Keratinocyte (primary cell): Measurements from ENCODE around the gene POLD4. TPM values are rescaled to one million over a fixed set of nuclear protein-coding genes. Genes with fewer than 3 reads are reported as not detected.

ENCODE experiments used
- DNase-seq: peaks from one replicate; pipeline ENCODE4 v3.0.0-alpha.2; 2011; ENCODE audit warnings: low read depth, missing footprints, low spot score
- FAIRE-seq: peaks from 2 replicates; lab custom pipeline; 2011; peaks lifted over from hg19 to GRCh38; lab: Jason Lieb, UNC
- H2AFZ ChIP-seq: 2 replicates; pipeline ENCODE4 v1.6.0; 2012; ENCODE audit warnings: low read length, control low read depth, inconsistent platforms; ENCODE audit not compliant: control insufficient read depth
- H3K27ac ChIP-seq: 2 replicates; pipeline ENCODE4 v1.5.1; 2011; ENCODE audit warnings: low read length; ENCODE audit not compliant: control insufficient read depth, insufficient read depth
- H3K27me3 ChIP-seq: 3 replicates; pipeline ENCODE4 v1.6.0; 2011; ENCODE audit warnings: low read length; ENCODE audit not compliant: control insufficient read depth, insufficient read depth; ENCODE audit errors: extremely low read depth
- H3K36me3 ChIP-seq, 2 experiments: 2 replicates in 1 of 2; 3 replicates in 1 of 2; pipeline ENCODE4 v1.5.1; 2011; ENCODE audit warnings: low read length in 2 of 2, mild to moderate bottlenecking in 1 of 2; ENCODE audit not compliant: control insufficient read depth in 2 of 2, insufficient read depth in 2 of 2; ENCODE audit errors: extremely low read depth in 1 of 2
- H3K4me1 ChIP-seq: 3 replicates; pipeline ENCODE4 v1.5.1; 2011; ENCODE audit warnings: low read length; ENCODE audit not compliant: control insufficient read depth, insufficient read depth; ENCODE audit errors: extremely low read depth
- H3K4me2 ChIP-seq: 3 replicates; pipeline ENCODE4 v1.6.0; 2011; ENCODE audit warnings: low read depth, low read length; ENCODE audit not compliant: control insufficient read depth, insufficient read depth; ENCODE audit errors: extremely low read depth
- H3K4me3 ChIP-seq, 3 experiments: fragments of 200-600 bp in 1 of 3; sonication (generic) in 1 of 3; 2 replicates in 2 of 3; 3 replicates in 1 of 3; pipeline ENCODE4 v1.5.1; 2011 to 2016; ENCODE audit warnings: low read length in 3 of 3, mild to moderate bottlenecking in 3 of 3, control low read depth in 2 of 3, inconsistent platforms in 1 of 3, low read depth in 1 of 3, mixed read lengths in 1 of 3, mixed run types in 1 of 3, moderate library complexity in 1 of 3; ENCODE audit not compliant: control insufficient read depth in 2 of 3, insufficient read depth in 2 of 3; ENCODE audit errors: extremely low read depth in 1 of 3
- H3K79me2 ChIP-seq: 2 replicates; pipeline ENCODE4 v1.6.0; 2012; ENCODE audit warnings: low read length; ENCODE audit not compliant: control insufficient read depth, insufficient read depth
- H3K9ac ChIP-seq: 3 replicates; pipeline ENCODE4 v1.6.0; 2011; ENCODE audit warnings: low read length; ENCODE audit not compliant: control insufficient read depth, insufficient read depth; ENCODE audit errors: extremely low read depth
- H3K9me1 ChIP-seq: 3 replicates; pipeline ENCODE4 v1.6.0; 2011; ENCODE audit warnings: low read length; ENCODE audit not compliant: control insufficient read depth, insufficient read depth; ENCODE audit errors: extremely low read depth
- H3K9me3 ChIP-seq: 2 replicates; pipeline ENCODE4 v1.5.1; 2012; ENCODE audit warnings: low read depth, low read length; ENCODE audit not compliant: control insufficient read depth
- H4K20me1 ChIP-seq: 3 replicates; pipeline ENCODE4 v1.6.0; 2011; ENCODE audit warnings: low read length; ENCODE audit not compliant: control insufficient read depth, insufficient read depth; ENCODE audit errors: extremely low read depth
- EZH2 ChIP-seq: IDR thresholded peaks from one replicate; pipeline ENCODE4 v1.6.1; 2012; ENCODE audit warnings: inconsistent platforms, mild to moderate bottlenecking, low read length, moderate library complexity
- dilution Hi-C: fragments of 300-500 bp; cut with MboI; formaldehyde crosslinking; loops from one replicate; pipeline ENCODE4 v1.7.0; 2020; ENCODE audit warnings: low sequenced_read_pairs; ENCODE audit not compliant: extremely low pct_ligation_motif_present
- polyA plus RNA-seq, 5 experiments: library from polyadenylated mRNA; depleted of rRNA in 3 of 5; stranded (reverse) in 3 of 5; stranded (forward) in 1 of 5; unstranded in 1 of 5; fragments of >200 nt; gene quantifications; 1 replicate in 1 of 5; 2 replicates in 3 of 5; 3 replicates in 1 of 5; pipeline versions ENCODE4 v1.2.1 to v1.2.3, GENCODE V29; 2011 to 2012; ENCODE audit warnings: missing spikeins in 2 of 5, low read depth in 1 of 5, low replicate concordance in 1 of 5
- TF ChIP-seq, protein P1 (sequence below), 3 experiments: IDR thresholded peaks in 1 of 3; conservative IDR thresholded peaks in 1 of 3; optimal IDR thresholded peaks in 1 of 3; 2 replicates in 2 of 3; 3 replicates in 1 of 3; pipeline versions ENCODE3 to v1.5.1; 2011; ENCODE audit warnings: low read length in 3 of 3, mild to moderate bottlenecking in 3 of 3, moderate library complexity in 2 of 3, control low read depth in 1 of 3, inconsistent platforms in 1 of 3; ENCODE audit not compliant: insufficient read depth in 2 of 3; ENCODE audit errors: extremely low read depth in 1 of 3

Gene POLD4
- polyA plus RNA-seq, 1 donor (not counting 4 experiments of a cell fraction or from before 2014, with no cell fraction given) = 35.7 TPM

GRCh38 chr11:67382276-67383136, 29.2 kb upstream of the POLD4 start:
- Histone ChIP-seq H3K27me3 (no peaks in the 10 kb centered on the region), H3K36me3 (no peaks in the 10 kb centered on the region), H2AFZ (no peak overlapping the region), H3K9ac (no peak overlapping the region), H3K4me2 (no peak overlapping the region), H3K9me1 (no peaks in the 10 kb centered on the region), H3K27ac (no peak overlapping the region), H3K9me3 (no peaks in the 10 kb centered on the region), H3K79me2 (no peaks in the 10 kb centered on the region), H4K20me1 (no peaks in the 10 kb centered on the region), H3K4me1 (peaks cover 37% of the 10 kb centered on the region), H3K4me3 (no peak overlapping the region)
- FAIRE-seq (peak; percentile 58), DNase-seq (no peak)
- TF ChIP-seq EZH2 = no peak
- TF ChIP-seq, protein P1, sequence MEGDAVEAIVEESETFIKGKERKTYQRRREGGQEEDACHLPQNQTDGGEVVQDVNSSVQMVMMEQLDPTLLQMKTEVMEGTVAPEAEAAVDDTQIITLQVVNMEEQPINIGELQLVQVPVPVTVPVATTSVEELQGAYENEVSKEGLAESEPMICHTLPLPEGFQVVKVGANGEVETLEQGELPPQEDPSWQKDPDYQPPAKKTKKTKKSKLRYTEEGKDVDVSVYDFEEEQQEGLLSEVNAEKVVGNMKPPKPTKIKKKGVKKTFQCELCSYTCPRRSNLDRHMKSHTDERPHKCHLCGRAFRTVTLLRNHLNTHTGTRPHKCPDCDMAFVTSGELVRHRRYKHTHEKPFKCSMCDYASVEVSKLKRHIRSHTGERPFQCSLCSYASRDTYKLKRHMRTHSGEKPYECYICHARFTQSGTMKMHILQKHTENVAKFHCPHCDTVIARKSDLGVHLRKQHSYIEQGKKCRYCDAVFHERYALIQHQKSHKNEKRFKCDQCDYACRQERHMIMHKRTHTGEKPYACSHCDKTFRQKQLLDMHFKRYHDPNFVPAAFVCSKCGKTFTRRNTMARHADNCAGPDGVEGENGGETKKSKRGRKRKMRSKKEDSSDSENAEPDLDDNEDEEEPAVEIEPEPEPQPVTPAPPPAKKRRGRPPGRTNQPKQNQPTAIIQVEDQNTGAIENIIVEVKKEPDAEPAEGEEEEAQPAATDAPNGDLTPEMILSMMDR (optimal IDR thresholded peaks at IDR 0.05 in 1 of 3, IDR thresholded peaks at IDR 0.05 in 1 of 3, conservative IDR thresholded peaks at IDR 0.05 in 1 of 3; ENCODE audit: extremely low read depth in 1 of 3, insufficient read depth in 2 of 3, low read length in 3 of 3) = peak; percentile 98 to 99 (median 99)
- dilution Hi-C loops = no loop called here

DNA sequence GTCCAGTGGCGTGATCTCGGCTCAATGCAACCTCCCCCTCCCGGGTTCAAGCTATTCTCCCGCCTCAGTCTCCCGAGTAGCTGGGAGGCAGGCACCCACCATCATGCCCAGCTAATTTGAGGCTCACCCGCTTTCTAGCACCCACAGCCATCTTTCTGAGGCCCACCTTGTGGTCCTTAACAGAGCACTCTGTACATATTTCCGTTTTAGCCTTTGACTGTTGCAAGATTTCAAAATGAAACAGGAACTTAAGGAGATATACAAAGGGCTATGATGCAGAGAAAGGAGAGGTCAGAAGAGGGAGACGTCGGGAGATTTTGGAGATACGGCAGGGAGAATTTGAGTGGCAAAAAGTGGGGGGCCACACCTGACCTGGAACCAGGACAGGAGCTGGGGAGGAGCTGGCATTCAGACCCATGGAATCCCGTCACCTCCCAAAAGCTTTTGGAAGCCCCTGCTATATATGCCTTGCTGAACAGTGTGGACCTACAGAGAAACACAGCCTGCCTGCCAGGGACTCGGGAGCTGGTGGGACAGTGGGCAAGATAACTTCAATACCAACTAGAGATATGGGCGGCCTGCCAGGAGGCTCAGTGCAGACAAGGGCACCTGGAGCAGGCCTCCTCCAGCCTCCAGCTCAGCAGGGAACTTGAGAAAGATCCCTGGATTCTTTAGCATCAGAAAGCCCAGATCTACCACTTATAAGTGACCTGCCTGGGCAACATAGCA, 28.1 kb upstream of the POLD4 start:
- H2AFZ ChIP-seq = no peak overlapping the region
- FAIRE-seq (no peak), DNase-seq (no peak)
- no peaks in the 10 kb centered on the region for H3K79me2 ChIP-seq
- H3K4me3 ChIP-seq = no peak overlapping the region
- H3K27ac ChIP-seq = no peak overlapping the region
- H3K9ac ChIP-seq = no peak overlapping the region
- no peaks in the 10 kb centered on the region for H3K9me1 ChIP-seq
- H3K27me3 ChIP-seq = no peaks in the 10 kb centered on the region
- no peak overlapping the region for H3K4me2 ChIP-seq
- peaks cover 42% of the 10 kb centered on the region for H3K4me1 ChIP-seq
- TF ChIP-seq EZH2 = no peak
- TF ChIP-seq, protein P1 (optimal IDR thresholded peaks at IDR 0.05 in 1 of 3, IDR thresholded peaks at IDR 0.05 in 1 of 3, conservative IDR thresholded peaks at IDR 0.05 in 1 of 3; ENCODE audit: extremely low read depth in 1 of 3, insufficient read depth in 2 of 3, low read length in 3 of 3) = no peak
- no peaks in the 10 kb centered on the region for H3K9me3 ChIP-seq
- no peaks in the 10 kb centered on the region for H4K20me1 ChIP-seq
- no peaks in the 10 kb centered on the region for H3K36me3 ChIP-seq
- dilution Hi-C loops = no loop called here
